Cardiac fibroblast (primary cell): ENCODE results near the gene BCL11B.

Experiments
- DNase-seq, 2 donors: peaks; one replicate each; pipeline versions ENCODE4 v3.0.0 to v3.0.0-alpha.2; 2010; ENCODE audit warnings: low read depth in 2 of 2
- H3K4me3 ChIP-seq, 2 donors: replicated peaks in 1 of 2; 1 replicate in 1 of 2; 2 replicates in 1 of 2; pipeline ENCODE4 v1.5.1; 2011; ENCODE audit warnings: low read depth in 2 of 2, low read length in 2 of 2, mild to moderate bottlenecking in 2 of 2, moderate library complexity in 1 of 2
- TF ChIP-seq, protein P1 (sequence below): IDR thresholded peaks from one replicate; pipeline ENCODE4 v1.5.1; 2011; ENCODE audit warnings: low read depth, mild to moderate bottlenecking, low read length, inconsistent platforms

The BCL11B gene

DNA sequence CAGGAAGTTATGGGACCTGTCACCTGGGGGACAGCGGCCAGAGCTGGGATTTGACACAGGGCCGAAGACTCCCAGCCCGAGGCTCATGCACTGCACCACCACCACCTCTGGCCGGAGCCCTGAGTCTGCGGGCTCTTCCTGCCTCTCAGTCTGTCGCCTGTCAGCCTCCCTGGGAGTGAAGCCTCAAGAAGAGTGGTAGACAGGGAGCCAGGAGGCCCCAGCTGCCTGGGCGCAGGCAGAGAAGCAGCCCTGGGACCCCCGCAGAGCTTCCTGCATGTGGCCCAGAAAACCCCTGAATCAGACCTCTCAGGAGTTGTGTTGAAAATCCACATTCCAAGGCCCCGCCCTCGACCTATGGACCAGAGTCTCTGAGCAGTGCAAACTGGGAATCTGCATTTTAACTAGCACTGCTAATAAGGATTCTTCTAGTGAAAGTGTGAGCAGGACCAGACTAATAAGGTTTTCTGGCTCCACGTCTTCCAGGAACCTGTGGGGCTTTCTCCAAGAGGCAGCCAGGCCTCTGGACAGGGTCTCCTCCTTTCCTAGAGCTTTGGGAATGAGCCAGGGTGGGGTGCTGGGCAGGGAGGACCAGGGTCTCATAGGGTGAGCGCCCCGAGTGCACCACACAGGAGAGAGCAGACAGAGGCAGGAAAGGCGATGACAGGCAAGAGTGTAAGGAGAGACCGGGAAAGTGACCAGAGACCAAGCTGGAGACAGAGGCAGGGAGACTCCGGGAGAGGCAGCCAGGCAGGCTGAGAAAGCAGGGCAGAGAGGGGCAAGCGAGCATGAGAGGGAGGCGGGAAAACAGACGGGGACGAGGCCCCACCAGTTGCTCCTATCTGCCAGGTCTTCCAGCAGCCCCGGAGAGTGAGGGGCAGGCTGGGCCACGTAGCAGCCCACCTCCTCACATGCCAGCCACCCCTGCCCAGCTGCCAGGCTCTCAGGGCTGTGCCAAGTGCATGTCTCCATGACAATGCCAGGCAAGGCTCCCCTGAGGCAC lies 112.4 kb downstream of the BCL11B start:
- DNase-seq, result no peak
- TF ChIP-seq, protein P1, sequence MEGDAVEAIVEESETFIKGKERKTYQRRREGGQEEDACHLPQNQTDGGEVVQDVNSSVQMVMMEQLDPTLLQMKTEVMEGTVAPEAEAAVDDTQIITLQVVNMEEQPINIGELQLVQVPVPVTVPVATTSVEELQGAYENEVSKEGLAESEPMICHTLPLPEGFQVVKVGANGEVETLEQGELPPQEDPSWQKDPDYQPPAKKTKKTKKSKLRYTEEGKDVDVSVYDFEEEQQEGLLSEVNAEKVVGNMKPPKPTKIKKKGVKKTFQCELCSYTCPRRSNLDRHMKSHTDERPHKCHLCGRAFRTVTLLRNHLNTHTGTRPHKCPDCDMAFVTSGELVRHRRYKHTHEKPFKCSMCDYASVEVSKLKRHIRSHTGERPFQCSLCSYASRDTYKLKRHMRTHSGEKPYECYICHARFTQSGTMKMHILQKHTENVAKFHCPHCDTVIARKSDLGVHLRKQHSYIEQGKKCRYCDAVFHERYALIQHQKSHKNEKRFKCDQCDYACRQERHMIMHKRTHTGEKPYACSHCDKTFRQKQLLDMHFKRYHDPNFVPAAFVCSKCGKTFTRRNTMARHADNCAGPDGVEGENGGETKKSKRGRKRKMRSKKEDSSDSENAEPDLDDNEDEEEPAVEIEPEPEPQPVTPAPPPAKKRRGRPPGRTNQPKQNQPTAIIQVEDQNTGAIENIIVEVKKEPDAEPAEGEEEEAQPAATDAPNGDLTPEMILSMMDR, result no peak
- H3K4me3 ChIP-seq, result no peak overlapping the region

DNA sequence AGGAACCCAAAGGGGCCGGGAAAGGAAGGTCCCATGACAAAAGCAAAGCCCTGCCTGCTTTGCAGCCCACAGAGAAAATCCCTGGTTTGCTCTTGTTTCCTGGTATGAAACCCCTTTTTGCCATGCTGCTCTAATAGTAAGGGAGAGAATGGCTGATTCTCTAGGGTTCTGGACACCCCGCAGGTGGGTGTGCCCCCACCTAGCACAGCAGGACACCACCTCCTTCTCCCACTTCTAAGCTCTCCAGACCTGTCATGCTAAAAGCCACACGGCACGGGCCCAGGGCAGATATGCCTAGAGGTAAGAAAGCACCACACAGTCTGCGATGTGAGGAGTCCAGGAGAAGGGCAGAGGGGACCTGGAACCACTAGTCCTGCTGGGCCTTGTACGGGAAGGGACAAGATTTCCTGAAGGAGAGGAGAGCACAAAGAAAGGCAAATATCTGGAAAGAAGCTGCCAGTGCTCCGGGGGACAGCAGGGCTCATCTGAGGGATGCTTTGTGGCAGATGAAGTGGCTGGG lies 113.3 kb downstream of the BCL11B start:
- no peak for DNase-seq
- H3K4me3 ChIP-seq, result no peak overlapping the region
- TF ChIP-seq, protein P1, result no peak

DNA sequence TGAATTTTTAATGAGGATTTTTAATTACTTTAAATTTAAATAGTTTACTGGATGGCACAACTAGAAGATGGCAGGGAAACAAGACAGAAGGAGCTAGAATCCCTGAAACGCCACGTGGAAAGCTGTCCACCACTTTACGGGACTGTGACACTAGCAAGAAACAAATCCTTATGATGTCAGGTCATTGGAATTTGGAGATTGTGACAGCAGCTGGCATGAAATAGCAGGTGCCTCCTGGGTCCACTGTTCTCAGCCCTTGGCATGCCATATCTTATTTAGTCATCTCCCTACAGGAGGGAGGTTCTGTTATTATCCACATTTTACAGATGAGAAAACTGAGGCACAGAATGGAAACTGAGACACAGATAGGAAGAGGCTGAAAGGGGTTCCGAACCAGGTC lies 113.8 kb downstream of the BCL11B start:
- TF ChIP-seq, protein P1, result no peak
- DNase-seq, result no peak
- H3K4me3 ChIP-seq, result no peak overlapping the region

DNA sequence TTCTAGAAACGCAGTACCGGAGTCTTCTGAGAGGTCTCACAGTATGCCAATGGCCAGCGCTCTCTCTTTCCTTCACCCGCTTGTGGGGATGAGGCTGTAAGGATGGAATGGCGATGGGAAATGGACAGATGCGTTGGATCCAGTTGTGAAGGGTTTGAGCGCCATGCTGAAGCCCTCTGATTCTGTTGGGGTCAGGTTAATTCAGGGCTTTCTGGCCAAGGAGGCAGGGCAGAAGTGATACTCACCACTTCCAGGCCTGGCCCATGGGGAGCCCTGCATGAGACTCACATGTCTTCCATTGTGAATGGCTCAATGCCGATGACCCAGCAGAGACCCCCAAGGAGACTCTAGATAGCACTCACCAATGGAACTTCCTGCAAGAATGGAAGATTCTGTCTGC lies 114.3 kb downstream of the BCL11B start:
- DNase-seq, result no peak
- TF ChIP-seq, protein P1, result no peak
- H3K4me3 ChIP-seq, result no peak overlapping the region

DNA sequence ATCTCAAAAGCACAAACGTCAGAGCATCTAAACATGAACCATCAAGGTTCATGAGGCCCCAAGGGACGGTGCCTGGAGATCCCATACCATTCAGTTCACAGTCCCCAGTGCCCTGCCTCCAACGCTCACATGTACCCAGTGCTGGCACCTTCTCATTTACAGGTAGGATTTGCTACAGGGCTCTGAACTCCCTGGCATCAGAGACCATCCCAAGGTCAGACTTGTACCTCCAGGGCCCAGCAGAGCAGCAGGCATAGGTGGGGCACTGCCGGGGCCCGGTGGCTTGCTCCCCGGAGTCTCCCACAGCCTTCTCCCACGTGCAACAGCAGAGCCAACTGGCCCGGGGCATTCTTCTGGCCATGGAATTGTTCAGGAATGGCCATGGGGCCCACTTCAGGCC lies 114.8 kb downstream of the BCL11B start:
- no peak for DNase-seq
- TF ChIP-seq, protein P1, result no peak
- no peak overlapping the region for H3K4me3 ChIP-seq

DNA sequence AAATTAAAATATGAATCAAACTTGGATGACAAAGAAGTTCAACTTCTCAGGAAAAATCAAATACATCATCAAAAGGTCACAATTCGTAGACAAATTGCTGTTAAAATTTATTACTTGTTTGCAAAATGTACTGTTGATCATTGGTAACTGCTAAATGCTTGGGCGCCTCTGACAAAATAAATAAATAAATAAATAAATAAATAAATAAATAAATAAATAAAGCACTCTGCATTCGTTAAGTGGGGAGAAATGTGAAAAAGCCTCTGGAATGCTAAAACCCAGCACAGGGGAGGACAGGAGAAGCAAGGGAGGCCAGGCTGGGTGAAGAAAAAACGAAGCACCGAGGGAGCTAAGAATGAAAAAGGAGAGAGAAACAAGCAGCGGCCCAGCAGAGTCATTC lies 115.2 kb downstream of the BCL11B start:
- no peak overlapping the region for H3K4me3 ChIP-seq
- DNase-seq, result no peak
- TF ChIP-seq, protein P1, result no peak
